Upper lobe of right lung (tissue), 1 donor: ENCODE results near the gene GRAMD1A. TPM values are rescaled to one million over a fixed set of nuclear protein-coding genes. Genes with fewer than 3 reads are reported as not detected.

ENCODE experiments used
- ATAC-seq: fragments of 200-7000 bp; cut with Tn5 transposase; one replicate; pipeline ENCODE4 v1.9.1; 2020; ENCODE audit warnings: mild to moderate bottlenecking, moderate library complexity
- DNase-seq: peaks from one replicate; pipeline ENCODE4 v3.0.0-alpha.2; 2020
- H3K27ac ChIP-seq: fragments of 200-600 bp; one replicate; pipeline ENCODE4 v1.8.0; 2022
- H3K27me3 ChIP-seq: fragments of 200-600 bp; one replicate; pipeline ENCODE4 v1.8.0; 2022; ENCODE audit warnings: mild to moderate bottlenecking
- H3K36me3 ChIP-seq: fragments of 200-600 bp; one replicate; pipeline ENCODE4 v1.8.0; 2022
- H3K4me1 ChIP-seq: fragments of 200-600 bp; one replicate; pipeline ENCODE4 v1.8.0; 2022
- H3K4me3 ChIP-seq: fragments of 200-600 bp; one replicate; pipeline ENCODE4 v1.8.0; 2022; ENCODE audit warnings: mild to moderate bottlenecking
- H3K9me3 ChIP-seq: fragments of 200-600 bp; one replicate; pipeline ENCODE4 v1.8.0; 2022
- intact Hi-C: fragments of 100-400 bp; cut with DNase I; formaldehyde crosslinking; loops from one replicate; pipeline ENCODE4 v1.11.0; 2022
- total RNA-seq: library from RNA; stranded (reverse); fragmentation: NEBNext Ultra II Directional; extraction: Animal tissue kit (Norgen Biotek cat#: 25700); gene quantifications from one replicate; pipeline ENCODE4 v1.2.1, GENCODE V29; 2021
- TF ChIP-seq, protein P1 (sequence below): fragments of 200-600 bp; IDR thresholded peaks from one replicate; pipeline ENCODE4 v1.8.0; 2022; ENCODE audit warnings: antibody characterized with exemption
- donor health status: DM: no; HTN: yes; CAD: no; lungs with severe emphysema.

The GRAMD1A gene
- total RNA-seq, 1 donor from 2014 or later: 107 TPM

DNA sequence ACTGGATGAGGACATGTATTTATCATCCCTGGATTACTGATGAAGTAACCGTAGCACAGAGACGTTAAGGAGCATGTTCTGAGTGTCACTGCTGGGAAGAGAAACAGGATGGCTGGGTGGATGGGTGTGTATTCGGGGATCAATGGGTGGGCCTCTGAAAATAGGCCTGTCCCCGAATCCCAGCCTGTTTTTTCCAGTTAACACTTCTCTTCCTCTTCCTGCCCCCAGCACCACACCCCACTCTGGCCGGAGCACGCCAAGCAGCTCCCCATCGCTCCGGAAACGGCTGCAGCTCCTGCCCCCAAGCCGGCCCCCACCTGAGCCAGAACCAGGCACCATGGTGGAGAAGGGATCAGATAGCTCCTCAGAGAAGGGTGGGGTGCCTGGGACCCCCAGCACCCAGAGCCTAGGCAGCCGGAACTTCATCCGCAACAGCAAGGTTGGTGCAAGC, 8.8 kb downstream of the GRAMD1A start:
- Histone ChIP-seq H3K4me3 (no peak overlapping the region), H3K4me1 (peaks cover 71% of the 10 kb centered on the region), H3K27me3 (no peaks in the 10 kb centered on the region), H3K9me3 (no peaks in the 10 kb centered on the region), H3K27ac (peak overlapping the region; percentile 85), H3K36me3 (peaks cover 45% of the 10 kb centered on the region)
- DNase-seq (no peak), ATAC-seq (no peak)
- intact Hi-C loops: no loop called here
- TF ChIP-seq, protein P1, sequence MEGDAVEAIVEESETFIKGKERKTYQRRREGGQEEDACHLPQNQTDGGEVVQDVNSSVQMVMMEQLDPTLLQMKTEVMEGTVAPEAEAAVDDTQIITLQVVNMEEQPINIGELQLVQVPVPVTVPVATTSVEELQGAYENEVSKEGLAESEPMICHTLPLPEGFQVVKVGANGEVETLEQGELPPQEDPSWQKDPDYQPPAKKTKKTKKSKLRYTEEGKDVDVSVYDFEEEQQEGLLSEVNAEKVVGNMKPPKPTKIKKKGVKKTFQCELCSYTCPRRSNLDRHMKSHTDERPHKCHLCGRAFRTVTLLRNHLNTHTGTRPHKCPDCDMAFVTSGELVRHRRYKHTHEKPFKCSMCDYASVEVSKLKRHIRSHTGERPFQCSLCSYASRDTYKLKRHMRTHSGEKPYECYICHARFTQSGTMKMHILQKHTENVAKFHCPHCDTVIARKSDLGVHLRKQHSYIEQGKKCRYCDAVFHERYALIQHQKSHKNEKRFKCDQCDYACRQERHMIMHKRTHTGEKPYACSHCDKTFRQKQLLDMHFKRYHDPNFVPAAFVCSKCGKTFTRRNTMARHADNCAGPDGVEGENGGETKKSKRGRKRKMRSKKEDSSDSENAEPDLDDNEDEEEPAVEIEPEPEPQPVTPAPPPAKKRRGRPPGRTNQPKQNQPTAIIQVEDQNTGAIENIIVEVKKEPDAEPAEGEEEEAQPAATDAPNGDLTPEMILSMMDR: no peak

DNA sequence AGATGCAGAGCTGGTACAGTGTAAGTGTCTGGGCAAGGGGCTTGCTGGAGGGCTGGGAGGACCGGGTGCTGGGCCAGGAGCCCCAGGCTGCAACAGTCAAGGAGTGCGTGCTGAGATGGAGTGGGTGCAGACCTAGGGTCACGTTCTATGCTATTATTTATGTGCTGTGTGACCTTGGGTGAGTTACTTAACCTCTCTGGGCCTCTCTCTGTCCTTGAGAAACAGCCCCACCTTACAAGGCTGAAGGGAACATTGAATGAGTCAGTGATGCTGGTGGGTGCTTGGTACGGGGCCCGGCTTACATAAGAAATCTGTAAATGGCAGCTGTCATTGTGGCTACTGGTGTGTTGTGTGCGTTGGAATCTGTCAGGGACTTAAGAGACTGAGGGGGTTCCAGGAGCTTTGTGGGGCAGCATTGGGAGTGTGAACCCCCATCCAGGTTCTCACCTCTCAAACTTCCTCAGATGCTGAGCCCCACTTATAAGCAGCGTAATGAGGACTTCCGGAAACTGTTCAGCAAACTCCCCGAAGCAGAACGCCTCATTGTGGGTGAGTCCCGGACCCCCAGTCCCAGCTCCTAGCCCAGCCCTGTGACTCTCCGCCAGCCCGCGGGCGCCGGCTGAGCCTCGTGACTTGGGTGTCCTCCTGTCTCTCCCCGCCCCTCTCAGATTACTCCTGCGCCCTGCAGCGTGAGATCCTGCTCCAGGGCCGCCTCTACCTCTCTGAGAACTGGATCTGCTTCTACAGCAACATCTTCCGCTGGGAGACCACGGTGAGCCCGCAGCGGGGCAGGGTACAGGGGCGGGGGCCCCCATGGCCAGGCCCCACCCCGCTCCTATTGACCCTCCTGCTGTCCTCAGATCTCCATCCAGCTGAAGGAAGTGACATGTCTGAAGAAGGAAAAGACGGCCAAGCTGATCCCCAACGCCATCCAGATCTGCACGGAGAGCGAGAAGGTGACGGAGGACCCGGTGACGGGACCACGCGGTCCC, 9.6 kb downstream of the GRAMD1A start:
- ATAC-seq: no peak
- Histone ChIP-seq H3K27ac (peak overlapping the region; percentile 66), H3K36me3 (peaks cover 52% of the 10 kb centered on the region), H3K27me3 (no peaks in the 10 kb centered on the region), H3K4me3 (no peak overlapping the region), H3K4me1 (peaks cover 71% of the 10 kb centered on the region), H3K9me3 (no peaks in the 10 kb centered on the region)
- no peak for DNase-seq
- intact Hi-C loops: loop anchor here (5.0 kb wide), 1 partner anchor 37 kb away; no protein-coding TSS in a partner anchor
- TF ChIP-seq, protein P1: no peak

DNA sequence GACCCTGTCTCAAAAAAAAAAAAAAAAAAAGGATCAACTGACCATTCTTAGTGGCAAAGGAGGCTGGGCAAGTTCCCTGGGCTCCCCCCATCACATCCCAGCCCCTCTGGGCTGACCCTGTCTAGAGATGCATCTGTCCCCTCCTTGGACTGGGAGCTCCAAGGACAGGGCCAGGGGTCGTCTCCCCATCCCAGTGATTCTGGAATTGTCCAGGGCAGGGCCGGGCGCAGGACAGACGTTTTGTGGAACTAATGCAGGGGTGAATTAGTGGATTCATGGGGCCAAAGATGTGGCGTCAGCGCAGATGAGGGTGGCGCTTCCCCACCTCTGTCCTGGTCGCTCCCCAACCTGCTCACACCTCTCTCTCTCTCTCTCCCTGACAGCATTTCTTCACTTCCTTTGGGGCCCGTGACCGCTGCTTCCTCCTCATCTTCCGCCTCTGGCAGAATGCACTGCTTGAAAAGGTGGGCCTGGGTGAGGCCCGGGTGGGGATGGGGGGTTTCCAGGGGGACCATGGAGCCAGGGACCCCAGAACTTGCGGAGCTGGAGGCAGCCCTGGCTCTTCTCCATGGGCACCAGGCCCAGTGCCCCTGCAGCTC, 11.1 kb downstream of the GRAMD1A start:
- intact Hi-C loops: loop anchor here (5.0 kb wide), 1 partner anchor 39 kb away; no protein-coding TSS in a partner anchor
- peaks cover 61% of the 10 kb centered on the region for H3K4me1 ChIP-seq
- TF ChIP-seq, protein P1: no peak
- no peaks in the 10 kb centered on the region for H3K27me3 ChIP-seq
- H3K27ac ChIP-seq: peak overlapping the region; percentile 36
- H3K36me3 ChIP-seq: peaks cover 57% of the 10 kb centered on the region
- ATAC-seq: no peak
- no peaks in the 10 kb centered on the region for H3K9me3 ChIP-seq
- H3K4me3 ChIP-seq: no peak overlapping the region
- no peak for DNase-seq

DNA sequence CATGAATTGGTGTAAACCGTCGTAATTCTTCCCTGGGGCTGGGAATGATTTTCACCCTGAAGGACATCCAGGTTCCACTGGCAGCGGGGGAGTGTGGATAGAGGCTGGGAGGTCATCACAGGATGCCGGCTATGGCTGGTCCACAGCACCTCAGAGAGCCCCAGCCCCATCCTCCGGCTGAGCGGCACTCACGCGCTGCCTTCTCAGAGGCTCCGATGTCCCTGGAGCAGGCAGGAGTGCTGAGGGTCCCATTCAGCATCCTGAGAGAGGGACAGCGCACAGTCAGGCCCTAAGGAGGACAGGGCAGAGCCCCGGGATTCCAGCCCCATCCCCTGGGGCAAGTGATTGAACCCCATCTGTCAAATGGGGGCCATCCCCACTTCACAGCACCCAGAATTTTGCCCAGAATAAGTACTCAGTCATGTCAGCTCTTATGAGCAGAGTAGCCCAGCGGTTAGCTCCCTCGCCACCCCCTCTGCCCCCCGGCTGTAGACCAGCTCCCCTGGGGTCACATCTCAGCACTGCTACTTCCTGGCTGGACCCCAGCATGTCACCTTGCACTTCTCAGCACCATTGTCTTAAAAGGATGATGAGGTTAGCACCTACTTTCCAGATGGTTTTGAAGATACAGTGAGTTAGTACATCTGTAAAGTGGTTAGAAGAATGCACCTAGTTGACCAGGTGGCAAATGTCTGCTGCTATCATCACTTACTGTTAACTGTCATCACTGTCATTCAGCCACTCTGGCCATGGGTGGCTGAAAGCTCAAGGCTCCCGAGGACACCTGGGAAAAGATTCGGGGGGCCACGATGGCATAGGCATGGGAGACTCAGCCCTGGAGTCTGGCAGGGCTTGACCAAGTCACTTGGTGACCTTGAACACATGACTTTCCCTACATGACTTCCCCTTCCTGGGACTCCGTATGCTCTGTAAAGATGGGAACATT, 11.9 kb downstream of the GRAMD1A start:
- TF ChIP-seq, protein P1: no peak
- Histone ChIP-seq H3K9me3 (no peaks in the 10 kb centered on the region), H3K4me1 (peaks cover 54% of the 10 kb centered on the region), H3K36me3 (peaks cover 65% of the 10 kb centered on the region), H3K27me3 (no peaks in the 10 kb centered on the region), H3K4me3 (no peak overlapping the region), H3K27ac (peak overlapping the region; percentile 36)
- intact Hi-C loops: loop anchor here (5.0 kb wide), 1 partner anchor 40 kb away; no protein-coding TSS in a partner anchor
- no peak for DNase-seq
- no peak for ATAC-seq
